Breast epithelium (tissue), 3 donors: ENCODE measurements around the gene NELFE.
"Not testable (repeated sequence)": the region's sequence is repeated elsewhere in the genome, so short reads cannot be mapped to it uniquely, and the experiment has no call there.

Experiments
- CTCF ChIP-seq, 3 donors: fragments of 450-650 bp; IDR thresholded peaks; one replicate each; pipeline ENCODE4 v1.5.1; 2016 to 2017; ENCODE audit warnings: antibody characterized with exemption in 3 of 3, mild to moderate bottlenecking in 3 of 3, moderate library complexity in 3 of 3
- POLR2A ChIP-seq: fragments of 450-650 bp; IDR thresholded peaks from one replicate; pipeline ENCODE4 v1.6.1; 2016; ENCODE audit warnings: antibody characterized with exemption, mild to moderate bottlenecking, moderate library complexity
- POLR2AphosphoS5 ChIP-seq, 3 donors: sonication (generic); formaldehyde crosslinking; IDR thresholded peaks; one replicate each; pipeline ENCODE4 v1.6.1; 2017; ENCODE audit warnings: antibody characterized with exemption in 3 of 3

- not testable (repeated sequence) for TF ChIP-seq CTCF (IDR thresholded peaks at IDR 0.05); POLR2AphosphoS5 (IDR thresholded peaks at IDR 0.05); POLR2A
These were observed 49.3 kb upstream of the NELFE start for GRCh38 chr6:32008037-32008436.
